GM18511 (cell line): ENCODE measurements around the gene KMO.

ENCODE experiments used
- ATAC-seq: cut with Tn5 transposase; IDR thresholded peaks from one replicate; pipeline ENCODE4 v1.9.1; 2021; ENCODE audit warnings: mild to moderate bottlenecking, moderate library complexity; ENCODE audit not compliant: unreplicated experiment

The KMO gene

DNA sequence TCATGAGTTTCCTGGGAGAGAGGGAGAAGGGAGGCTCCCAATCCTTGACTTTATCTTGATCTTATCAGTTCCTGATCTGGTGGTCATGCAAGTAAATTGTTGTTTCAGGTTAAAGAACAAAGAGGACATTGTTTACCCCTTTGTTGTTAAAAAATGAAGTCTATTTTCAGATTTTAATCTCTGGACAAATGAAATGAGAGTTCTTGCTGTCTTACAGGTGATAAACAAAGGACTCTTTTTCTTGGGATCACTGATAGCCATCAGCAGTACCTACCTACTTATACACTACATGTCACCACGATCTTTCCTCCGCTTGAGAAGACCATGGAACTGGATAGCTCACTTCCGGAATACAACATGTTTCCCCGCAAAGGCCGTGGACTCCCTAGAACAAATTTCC lies 59.6 kb downstream of the KMO start:
- no peak for ATAC-seq

DNA sequence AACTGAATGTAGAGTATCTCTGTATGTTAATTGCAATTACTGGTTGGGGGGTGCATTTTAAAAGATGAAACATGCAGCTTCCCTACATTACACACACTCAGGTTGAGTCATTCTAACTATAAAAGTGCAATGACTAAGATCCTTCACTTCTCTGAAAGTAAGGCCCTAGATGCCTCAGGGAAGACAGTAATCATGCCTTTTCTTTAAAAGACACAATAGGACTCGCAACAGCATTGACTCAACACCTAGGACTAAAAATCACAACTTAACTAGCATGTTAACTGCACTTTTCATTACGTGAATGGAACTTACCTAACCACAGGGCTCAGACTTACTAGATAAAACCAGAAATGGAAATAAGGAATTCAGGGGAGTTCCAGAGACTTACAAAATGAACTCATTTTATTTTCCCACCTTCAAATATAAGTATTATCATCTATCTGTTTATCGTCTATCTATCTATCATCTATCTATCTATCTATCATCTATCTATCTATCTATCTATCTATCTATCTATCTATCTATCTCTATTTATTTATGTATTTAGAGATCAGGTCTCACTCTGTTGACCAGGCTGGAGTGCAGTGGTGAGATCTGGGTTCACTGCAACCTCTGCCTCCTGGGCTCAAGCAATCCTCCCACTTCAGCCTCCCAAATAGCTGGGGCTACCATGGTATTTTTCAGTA lies 60.2 kb downstream of the KMO start:
- ATAC-seq = peak; percentile 71

DNA sequence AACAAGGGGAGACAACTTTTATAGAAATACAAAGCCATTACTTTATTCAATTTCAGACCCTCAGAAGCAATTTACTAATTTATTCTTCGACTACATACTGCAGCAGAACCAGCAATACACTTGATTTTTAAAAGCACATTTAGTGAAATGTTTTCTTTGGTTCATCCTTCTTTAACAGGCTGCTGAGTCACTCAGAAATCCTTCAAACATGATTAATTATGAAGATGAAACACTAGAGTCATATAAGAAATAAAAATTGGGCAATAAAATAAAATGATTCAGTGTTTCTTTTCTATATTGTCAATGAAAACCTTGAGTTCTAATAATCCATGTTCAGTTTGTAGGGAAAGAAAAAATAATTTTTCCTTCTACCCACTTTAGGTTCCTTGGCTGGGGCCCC lies 61.0 kb downstream of the KMO start:
- ATAC-seq = no peak

DNA sequence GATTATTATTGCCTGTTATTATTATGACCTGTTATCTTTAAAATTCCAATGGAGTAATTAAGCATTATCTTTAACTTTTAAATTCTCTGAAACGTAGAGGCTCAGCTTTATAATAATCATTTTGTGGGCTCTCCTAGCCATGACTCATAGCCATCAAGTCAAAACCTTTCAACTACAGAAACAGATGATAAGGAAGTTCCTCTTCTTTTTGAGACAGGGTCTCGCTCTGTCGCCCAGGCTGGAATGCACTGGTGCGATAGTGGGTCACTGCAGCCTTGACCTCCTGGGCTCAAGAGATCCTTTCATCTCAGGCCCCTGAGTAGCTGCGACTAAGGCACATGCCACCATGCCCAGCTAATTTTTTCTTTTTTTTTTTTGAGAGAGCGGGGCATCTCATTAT lies 64.5 kb downstream of the KMO start:
- no peak for ATAC-seq

DNA sequence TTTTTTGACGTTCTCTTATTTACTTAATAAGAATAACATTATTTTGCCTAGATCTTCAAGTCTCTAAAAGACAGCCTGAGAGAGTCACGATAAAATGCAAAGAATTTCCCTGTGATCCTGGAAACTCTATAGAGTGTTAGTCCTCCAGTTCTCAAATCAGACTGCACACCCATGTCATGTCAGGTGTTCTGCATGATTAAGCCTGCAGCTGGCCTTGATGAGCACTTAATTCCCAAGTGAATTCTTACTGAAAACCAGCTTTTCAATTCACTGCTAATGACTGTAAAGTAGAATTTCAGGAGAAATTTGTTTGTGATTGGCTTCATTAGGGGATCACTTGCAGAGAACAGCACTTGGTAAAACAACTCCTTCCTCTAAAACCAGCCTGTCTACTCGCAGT lies 66.1 kb downstream of the KMO start:
- ATAC-seq = peak; percentile 38

DNA sequence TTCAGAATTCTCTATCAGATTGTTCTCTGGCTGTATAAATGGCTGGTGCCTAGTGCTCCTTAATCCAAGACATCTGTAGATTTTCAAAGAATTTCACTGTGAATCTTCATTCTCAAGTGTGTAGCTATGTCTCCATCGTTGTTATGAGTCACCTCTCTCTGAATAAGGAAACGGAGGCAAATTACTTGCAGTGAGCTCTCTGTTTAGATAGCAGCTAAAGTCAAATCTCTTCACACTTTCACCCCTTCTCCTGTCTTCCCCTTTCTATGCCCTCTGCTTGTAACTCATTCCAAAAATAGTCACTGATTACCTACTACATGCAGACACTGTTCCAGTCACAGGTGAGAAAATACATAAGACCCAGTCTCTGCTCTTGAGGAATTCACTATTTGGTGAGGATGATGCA lies 68.3 kb downstream of the KMO start:
- ATAC-seq = peak; percentile 89

DNA sequence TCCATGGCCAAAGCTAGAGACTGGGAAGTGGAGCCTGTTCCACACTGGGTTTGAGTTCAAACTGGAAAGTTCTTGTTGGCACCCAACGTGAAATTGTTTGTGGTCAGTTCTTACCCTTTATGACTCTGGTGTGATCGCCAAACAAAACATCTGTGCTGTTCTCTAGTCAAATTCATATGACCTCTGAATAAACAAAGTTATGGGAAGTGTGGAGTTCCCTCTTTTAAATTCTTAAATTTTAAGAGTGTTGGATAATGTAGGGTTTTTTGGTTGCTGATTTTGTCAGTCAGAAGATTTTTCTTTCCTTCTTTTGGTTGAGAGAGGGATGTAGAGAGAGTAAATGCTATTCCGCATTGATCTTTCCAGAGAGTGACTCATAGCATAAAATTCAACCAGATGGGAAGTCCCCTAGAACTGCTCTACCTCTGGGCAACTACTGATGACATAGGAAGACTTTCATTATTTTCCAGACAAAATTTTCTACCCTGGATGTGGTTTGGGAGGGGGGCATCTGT lies 71.6 kb downstream of the KMO start:
- no peak for ATAC-seq

DNA sequence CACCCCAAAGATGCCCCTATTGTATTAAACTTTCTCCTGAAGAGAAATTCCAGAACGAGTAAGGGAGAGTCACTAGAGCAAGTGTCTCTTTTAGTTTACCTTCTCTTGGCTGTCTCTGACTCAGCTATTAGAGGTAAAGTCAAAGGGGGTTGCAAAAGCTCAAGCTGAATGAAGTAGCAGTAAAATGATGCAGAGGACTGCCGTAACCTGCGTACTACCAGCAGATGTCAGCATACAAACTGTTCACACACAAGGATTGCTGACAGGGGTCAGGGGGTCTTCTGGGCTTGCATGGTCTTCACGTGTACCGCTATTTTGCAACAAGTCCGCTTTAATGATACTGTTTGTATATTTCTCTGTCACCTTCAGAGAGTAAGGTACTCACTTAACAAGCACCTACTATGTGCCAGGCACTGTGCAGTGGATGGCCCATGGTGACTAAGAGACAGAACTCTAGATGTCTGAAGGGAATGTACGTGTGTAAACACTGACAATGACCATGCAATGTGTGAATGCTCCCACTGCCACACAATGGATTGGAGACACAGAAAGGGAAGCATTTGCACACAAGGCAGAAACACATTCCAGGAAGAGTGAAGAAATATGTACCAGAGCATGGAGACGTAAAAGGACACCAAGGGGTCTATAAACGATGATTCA lies 73.1 kb downstream of the KMO start:
- ATAC-seq = no peak

DNA sequence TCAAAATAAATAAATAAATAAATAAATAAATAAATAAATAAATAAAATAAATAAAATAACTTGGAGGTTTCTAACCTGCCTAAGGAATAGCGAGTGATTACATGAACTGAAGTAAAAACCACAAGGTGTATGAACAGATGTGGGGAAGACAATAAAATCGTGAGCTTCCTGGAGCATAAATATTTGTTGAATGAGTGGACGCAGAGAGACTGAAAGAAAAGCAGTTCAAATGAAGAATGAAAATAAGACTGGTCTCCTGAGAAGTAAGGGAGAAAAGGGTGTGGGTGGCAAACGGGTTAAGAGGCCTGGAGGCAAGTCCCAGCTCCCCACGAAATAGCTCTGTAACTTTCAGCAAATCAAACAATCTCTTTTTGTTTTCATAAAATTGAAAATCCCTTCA lies 74.4 kb downstream of the KMO start:
- ATAC-seq = no peak

DNA sequence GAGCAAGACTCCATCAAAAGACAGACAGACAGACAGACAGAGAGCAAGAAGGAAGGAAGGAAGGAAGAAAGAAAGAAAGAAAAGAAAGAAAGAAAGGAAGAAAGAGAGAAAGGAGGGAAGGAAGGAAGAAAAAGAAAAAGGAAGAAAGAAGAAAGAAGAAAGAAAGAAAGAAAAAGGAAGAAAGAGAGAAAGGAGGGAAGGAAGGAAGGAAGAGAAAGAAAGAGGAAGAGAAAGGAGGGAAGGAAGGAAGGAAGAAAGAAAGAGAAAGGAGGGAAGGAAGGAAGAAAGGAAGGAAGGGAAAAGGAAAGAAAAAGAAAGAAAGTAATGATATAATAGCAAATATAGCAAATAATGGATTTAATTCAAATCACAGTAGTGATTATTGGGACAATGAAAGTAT lies 75.3 kb downstream of the KMO start:
- no peak for ATAC-seq

DNA sequence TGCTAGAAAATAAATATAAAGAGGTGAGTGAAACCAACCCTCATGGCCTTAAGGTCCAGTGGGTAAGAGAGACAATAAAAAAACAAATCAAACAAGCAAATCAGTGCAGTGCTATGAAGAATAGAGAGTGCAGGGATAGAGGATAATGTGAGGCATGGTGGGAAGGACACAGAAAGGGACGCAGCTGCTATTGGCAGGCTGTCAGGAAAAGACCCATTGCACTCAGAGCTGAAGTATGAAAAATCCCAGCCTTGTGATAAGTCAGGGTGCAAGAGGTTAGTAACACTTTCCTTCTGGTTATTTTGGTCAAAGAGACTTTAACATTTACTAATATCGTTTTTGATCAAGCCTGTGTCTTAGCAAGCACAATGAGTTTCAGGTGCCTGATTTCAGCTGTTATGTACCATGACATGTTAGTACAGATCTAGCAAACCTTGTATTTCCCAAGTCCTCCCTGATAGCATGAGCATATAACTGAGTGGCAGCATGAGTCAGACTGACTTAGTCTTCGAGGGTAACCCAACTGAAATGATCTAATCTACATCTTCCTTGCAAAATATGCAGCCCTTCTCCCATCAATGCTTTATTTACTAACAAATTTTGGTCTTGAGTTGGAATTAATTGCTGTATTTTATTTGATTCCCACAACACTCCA lies 76.3 kb downstream of the KMO start:
- ATAC-seq = no peak

DNA sequence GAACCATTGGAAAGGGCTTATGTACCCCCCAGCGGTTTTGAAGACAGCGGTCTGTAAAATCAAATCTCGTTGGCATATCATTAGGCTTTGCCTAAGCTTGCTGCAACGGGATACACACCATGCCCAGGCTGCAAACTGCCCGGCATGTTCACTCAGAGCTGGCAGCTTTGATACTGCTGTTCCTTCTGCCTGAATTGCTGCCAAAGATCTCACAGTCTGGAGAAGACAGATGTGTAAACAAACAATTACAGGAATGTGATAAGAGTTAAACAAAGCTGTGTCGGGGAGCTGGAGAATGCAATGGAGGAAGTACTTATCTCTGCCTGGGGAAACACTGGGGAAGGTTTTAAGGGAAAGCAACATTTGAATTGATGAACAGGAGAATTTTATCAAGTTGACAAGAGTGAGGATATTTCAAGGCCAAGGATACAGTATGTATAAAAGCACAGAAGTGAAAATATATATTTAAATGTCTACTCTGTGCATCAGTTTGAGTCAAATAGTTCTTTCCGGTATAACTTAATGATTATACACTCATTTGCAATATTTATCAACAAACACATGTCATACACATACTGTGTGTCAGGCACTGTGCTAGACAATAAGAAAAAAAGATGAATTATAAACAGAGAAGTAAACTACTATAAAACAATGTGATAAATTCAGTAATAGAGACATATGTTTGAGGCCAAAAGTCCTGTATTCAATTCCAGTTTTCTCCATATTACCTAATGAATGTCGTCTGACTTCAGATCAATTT lies 78.1 kb downstream of the KMO start:
- no peak for ATAC-seq

DNA sequence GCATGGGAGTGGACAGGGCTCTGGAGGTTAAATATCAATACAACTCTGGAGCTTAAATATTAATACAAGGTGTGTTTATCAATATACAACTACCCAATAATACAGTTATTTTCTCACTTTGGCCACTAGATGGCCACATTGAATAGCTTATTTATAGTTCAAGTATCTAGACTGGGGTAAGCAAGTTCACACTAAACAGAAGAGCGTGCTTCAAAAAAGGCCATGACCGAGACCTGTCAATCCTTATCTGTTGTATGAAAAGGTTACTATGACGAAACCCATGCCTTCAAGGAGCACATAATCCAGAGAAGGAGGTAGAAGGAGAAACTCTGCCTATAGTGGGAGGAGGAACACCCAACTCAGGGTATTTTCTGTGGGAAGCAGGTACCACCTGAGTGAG lies 78.9 kb downstream of the KMO start:
- peak; percentile 88 for ATAC-seq

DNA sequence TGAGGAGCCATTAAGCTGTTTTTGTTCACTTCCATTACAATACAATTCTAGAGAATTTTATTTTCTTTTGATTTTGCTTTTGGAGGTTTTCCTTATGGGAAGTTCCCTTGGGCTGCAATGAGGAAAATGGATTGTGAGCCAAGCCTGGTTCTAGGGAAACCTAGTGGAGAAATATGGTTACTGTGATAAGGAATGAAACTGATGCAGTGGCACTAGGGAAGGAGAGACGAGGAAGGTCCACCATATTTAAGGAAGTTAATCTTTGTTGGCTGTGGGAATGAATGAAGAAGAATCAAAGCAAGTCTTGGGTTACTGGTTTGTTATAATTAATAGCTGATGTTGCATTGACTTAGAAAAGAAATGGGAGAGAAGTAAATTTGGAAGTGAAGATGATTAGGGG lies 79.6 kb downstream of the KMO start:
- ATAC-seq = no peak

DNA sequence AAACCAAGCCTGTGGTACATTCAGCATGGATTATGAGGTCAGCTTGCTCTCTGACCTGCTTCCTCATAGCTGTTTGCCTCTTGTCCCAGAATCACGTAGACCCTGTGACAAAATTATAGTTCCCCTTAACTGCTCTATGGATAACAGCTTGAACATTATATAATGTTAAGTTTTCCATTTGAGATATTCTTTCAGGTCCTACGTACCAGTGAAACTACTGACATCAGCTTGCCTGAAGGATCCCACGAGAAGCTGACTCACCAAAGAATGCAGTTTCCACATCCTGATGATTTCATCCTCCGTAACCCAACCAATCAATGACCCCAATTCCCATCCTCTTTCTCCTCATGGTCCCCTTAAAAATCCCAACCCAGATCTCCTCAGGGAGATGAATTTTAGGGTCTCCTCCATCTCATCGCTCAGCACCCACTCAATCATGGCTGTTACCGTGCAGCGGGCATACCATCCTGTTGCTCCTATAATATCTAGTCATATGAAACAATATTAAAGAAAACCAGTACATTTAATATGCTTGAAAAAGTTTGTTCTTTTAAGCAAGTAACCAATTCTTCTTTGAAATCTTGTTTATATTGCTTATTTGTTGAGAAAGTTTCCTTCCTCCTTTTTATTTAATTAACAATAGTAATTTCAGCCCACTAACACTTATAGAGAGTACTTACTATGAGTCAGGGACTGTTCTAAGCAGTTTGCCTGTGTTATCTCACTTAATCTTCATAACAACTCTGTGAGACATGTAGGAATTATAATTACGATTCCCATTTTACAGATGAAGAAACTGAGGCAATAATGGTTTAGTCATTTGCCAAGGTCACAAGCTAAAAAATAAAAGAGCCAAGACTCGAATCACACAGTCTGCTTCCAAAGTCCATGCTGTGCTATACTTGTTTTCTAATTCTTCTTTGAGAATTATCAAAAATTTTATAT lies 80.6 kb downstream of the KMO start:
- ATAC-seq = no peak

DNA sequence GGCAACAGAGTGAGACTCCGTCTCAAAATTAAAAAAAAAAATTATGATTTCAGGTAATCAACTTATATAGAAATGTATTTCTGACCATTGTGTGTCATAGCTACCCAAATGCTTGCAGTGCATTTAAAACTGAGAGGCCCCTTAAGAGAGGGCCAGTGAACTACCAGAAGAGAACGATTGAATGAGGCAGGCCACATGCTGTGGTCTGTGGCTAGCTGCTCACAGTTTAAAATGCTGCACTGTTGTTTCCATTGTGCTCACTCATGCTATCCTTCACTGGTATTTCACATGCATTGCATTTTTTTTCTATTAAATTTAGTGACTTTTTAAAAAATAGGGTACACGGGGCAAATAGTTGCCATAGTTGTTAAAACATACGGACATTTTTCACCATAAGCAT lies 82.0 kb downstream of the KMO start:
- no peak for ATAC-seq

DNA sequence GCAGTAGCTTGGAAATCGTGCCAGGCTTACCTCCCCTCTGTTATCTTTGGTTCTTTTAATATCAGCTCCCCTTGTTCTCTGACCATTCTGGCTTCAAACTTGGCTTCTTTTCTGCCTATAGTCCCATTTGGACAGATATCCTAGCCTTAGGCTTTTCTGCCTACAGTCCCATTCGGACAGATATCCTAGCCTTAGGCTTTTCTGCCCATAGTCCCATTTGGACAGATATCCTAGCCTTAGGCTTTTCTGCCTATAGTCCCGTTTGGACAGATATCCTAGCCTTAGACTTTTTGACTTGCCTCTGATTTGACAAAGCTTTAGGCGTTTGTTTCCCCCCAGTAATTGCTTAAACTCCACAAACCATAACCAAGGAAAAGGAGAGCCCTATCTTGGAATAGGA lies 82.4 kb downstream of the KMO start:
- ATAC-seq = no peak

DNA sequence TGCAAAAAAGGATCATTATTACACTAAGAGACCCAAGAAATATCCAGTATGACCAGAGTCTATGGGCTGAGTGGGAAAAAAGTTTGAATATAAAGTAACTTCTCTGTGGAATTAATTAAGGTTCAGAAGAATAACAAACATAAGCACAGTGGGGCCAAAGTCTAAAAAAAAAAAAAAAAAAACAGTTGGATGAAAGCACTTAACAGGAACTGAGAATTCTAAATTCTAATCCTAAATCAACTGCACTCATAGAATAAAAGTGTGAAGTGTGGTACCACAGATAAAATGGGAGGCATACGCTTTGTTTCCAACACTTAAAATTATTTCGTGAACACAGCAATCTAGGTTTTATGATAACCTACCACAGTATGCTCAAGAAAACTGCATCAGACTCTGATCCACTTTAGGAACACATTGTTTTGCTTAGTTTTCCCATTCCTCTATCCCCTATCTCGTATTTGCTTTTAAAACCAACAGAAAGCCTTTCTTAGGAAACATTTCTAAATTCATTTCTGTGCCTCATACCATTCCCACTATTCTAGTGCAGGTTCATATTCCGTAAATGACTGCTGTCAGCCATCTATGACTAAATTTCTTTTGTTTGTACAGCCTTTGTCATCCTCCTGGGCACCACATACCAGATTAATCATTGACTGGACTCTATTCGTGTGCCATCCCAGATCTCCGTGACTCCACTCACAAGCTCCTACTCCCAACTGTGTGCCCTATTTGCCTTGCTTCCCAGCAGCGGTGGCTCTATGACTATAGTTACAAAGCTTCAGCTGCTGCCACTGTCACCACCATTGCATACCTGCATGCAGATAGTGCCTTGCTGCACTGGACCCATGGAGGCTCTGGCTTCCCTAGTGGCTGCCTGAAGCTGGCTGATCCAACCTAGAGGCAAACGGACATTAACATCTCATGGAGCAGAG lies 83.1 kb downstream of the KMO start:
- no peak for ATAC-seq

DNA sequence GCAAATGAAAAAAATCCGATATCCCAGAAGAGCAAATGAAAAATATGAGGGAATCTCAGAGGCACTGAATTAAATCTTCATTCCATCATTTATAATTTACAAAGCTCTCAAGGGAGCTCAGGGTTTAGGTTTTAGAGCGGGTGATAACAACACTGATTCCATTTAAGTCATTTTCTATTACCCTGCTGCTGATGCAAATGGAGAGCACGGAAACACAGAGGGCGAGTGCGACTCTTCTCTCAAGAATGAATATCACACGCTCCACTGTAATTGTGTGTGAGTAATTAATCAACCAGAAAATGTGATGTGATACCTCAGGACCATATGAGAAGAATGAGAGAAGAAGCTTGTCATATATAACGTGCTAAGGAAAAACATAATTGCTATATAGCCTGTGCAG lies 85.2 kb downstream of the KMO start:
- no peak for ATAC-seq
